ENCODE results near the gene RARRES2. TPM values are rescaled to one million over a fixed set of nuclear protein-coding genes. Genes with fewer than 3 reads are reported as not detected.

RARRES2 gene
- total RNA-seq, 6 donors from 2014 or later = 54.2 to 303 (median 160) TPM

DNA sequence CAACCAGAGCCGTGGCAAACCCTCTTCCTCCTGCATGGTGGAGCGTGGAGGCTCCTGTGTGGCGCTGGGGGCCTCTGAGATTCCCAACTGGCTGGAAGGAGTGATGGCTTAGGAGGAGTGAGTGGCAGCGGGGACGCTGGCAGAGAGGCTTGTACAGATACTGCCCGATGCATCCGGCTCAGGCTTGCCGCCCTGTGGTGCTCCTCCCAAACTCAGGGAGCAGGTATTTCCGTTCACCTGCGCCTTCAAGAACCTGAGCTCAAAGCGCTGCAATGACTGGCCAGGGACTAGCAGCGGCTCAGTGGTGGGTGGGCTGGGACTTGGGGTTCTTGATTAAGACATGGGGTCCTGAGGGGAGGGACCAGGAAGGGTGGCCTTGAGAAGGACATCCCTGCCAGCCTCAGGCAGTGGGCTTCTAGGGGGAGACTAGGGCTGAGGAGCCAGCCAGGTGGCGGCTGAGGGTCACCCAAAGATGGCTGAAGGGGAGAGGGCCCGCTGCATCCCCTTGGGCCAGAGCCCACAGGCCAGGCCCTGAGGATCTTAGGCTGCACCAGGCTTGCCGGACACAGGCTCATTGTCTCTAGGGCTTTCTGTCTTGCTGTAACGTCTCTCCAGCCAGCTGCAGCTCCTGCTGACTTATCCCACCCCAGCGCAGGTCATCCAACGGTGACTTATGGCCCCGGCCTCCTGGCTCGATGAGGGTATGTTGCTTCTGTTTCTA lies 40.9 kb upstream of the RARRES2 start:
- no peak for ATAC-seq (ENCODE audit: low FRiP score in 2 of 2)

DNA sequence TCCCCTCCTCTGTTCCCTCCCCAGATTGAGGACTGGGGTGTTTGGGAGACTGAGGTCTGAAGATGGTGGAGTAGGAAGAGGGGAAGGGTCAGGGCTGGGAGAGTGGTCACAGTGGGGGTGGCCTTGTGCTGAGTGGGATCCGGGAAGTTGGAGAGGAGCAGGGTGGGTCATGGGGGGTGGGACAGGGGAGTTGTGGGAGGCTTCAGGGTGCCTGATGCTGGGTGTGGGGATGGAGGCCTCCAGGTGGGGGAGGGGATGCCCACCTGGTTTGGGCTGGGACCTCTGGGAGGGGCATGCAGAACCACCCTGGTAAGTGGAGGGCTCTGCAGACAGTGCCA lies 40.3 kb upstream of the RARRES2 start:
- ATAC-seq (ENCODE audit: low FRiP score in 2 of 2) (no peak), DNase-seq (no peak)
- 100% methylated on average over 1 of the region's 1 CpG for WGBS, 2 donors
- Histone ChIP-seq H3K27ac (no peak overlapping the region), H3K4me3 (no peak overlapping the region), H3K36me3 (no peaks in the 10 kb centered on the region), H3K4me1 (peaks cover 17 to 32% (median 24%) of the 10 kb centered on the region in 4 donors), H3K27me3 (no peaks in the 10 kb centered on the region), H3K9me3 (no peaks in the 10 kb centered on the region)
- TF ChIP-seq, protein P1, sequence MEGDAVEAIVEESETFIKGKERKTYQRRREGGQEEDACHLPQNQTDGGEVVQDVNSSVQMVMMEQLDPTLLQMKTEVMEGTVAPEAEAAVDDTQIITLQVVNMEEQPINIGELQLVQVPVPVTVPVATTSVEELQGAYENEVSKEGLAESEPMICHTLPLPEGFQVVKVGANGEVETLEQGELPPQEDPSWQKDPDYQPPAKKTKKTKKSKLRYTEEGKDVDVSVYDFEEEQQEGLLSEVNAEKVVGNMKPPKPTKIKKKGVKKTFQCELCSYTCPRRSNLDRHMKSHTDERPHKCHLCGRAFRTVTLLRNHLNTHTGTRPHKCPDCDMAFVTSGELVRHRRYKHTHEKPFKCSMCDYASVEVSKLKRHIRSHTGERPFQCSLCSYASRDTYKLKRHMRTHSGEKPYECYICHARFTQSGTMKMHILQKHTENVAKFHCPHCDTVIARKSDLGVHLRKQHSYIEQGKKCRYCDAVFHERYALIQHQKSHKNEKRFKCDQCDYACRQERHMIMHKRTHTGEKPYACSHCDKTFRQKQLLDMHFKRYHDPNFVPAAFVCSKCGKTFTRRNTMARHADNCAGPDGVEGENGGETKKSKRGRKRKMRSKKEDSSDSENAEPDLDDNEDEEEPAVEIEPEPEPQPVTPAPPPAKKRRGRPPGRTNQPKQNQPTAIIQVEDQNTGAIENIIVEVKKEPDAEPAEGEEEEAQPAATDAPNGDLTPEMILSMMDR (IDR thresholded peaks at IDR 0.05) = no peak
- TF ChIP-seq POLR2A (IDR thresholded peaks at IDR 0.05) (no peak), POLR2AphosphoS5 (IDR thresholded peaks at IDR 0.05) (no peak), EP300 (IDR thresholded peaks at IDR 0.05) (no peak)

More for the DNA sequence above, 40.9 kb upstream of the RARRES2 start:
- no peak for DNase-seq
- Histone ChIP-seq H3K4me3 (no peak overlapping the region), H3K36me3 (no peaks in the 10 kb centered on the region), H3K27me3 (no peaks in the 10 kb centered on the region), H3K27ac (no peak overlapping the region), H3K4me1 (peaks cover 17 to 30% (median 23%) of the 10 kb centered on the region in 4 donors), H3K9me3 (no peaks in the 10 kb centered on the region)
- no peak for TF ChIP-seq EP300 (IDR thresholded peaks at IDR 0.05)
- no peak for TF ChIP-seq POLR2A (IDR thresholded peaks at IDR 0.05)
- no peak for TF ChIP-seq POLR2AphosphoS5 (IDR thresholded peaks at IDR 0.05)
- TF ChIP-seq, protein P1 (IDR thresholded peaks at IDR 0.05) = no peak
- WGBS, 2 donors = 88 to 89% methylated on average over 14 to 20 of the region's 20 CpGs

DNA sequence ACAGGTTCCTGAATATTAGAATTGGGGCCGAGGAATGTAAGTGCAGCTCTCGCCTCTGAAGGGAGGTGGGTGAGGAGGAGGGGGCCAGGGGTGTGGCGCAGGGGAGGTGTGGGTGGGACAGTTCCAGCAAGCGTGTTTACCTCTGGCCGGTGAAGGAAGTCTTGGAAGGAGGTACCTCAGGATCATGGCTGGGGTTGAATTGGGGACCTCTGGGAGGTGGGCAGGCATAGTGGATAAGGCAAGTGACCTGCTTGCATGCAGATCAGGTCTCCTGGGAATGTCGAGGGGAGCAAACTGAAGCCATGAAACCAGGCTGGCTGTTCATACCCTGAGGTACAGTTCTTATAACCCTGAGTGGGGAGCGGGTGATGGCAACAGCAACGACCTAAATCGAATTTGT lies 39.7 kb upstream of the RARRES2 start:
- Histone ChIP-seq H3K27ac (no peak overlapping the region), H3K4me1 (peaks cover 17 to 35% (median 24%) of the 10 kb centered on the region in 4 donors), H3K4me3 (no peak overlapping the region), H3K27me3 (no peaks in the 10 kb centered on the region), H3K9me3 (no peaks in the 10 kb centered on the region), H3K36me3 (no peaks in the 10 kb centered on the region)
- TF ChIP-seq POLR2A (IDR thresholded peaks at IDR 0.05) = no peak
- no peak for TF ChIP-seq POLR2AphosphoS5 (IDR thresholded peaks at IDR 0.05)
- TF ChIP-seq, protein P1 (IDR thresholded peaks at IDR 0.05) = no peak
- no peak for TF ChIP-seq EP300 (IDR thresholded peaks at IDR 0.05)
- DNase-seq (no peak), ATAC-seq (ENCODE audit: low FRiP score in 2 of 2) (no peak)
- WGBS, 2 donors = 87 to 88% methylated on average over 9 of the region's 9 CpGs

DNA sequence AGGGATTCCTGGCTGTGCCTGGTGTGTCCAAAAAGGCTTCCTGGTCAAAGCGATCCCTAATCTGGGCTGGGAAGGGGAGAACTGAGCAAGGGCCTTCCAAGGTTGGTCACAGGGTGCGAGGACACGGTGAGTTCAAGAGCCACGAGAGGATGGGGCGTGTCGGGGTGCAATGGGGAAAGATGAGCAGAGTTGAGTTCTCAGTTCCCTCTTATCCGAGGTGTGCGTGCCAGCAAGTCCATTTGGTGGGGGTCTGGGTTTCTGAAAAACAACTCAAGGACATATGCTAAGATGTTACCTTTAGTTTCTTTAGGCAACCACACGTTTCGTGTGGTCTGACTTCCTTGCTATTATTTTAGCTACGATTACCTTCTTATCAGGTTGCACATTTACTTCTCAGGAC lies 39.0 kb upstream of the RARRES2 start:
- peaks cover 17 to 37% (median 24%) of the 10 kb centered on the region in 4 donors for H3K4me1 ChIP-seq
- peak overlapping the region in 2 of 4 donors; percentile 86 to 94 for H3K27ac ChIP-seq
- H3K4me3 ChIP-seq = peak overlapping the region in 2 of 4 donors; percentile 89 to 95
- no peaks in the 10 kb centered on the region for H3K27me3 ChIP-seq
- no peaks in the 10 kb centered on the region for H3K9me3 ChIP-seq
- 66 to 74% methylated on average over 11 of the region's 11 CpGs for WGBS, 2 donors
- no peak for ATAC-seq (ENCODE audit: low FRiP score in 2 of 2)
- no peaks in the 10 kb centered on the region for H3K36me3 ChIP-seq
- TF ChIP-seq, protein P1 (IDR thresholded peaks at IDR 0.05) = no peak
- TF ChIP-seq POLR2AphosphoS5 (IDR thresholded peaks at IDR 0.05) (no peak), EP300 (IDR thresholded peaks at IDR 0.05) (no peak), POLR2A (IDR thresholded peaks at IDR 0.05) (no peak)
- DNase-seq = no peak

Data from upper lobe of left lung (tissue), 6 donors.